GM19351 (cell line): ENCODE measurements around the gene RIMKLA.

Experiments
- ATAC-seq: cut with Tn5 transposase; IDR thresholded peaks from one replicate; pipeline ENCODE4 v1.9.1; 2021; ENCODE audit warnings: mild to moderate bottlenecking, moderate library complexity; ENCODE audit not compliant: unreplicated experiment

The RIMKLA gene

GRCh38 chr1:42370876-42371549, 9.6 kb upstream of the RIMKLA start:
- no peak for ATAC-seq

GRCh38 chr1:42372796-42373195, 7.8 kb upstream of the RIMKLA start:
- no peak for ATAC-seq

- peak; percentile 42 for ATAC-seq
Measured at GRCh38 chr1:42379794-42380585, 602 bp upstream of the RIMKLA start.

GRCh38 chr1:42381280-42381673, 685 bp downstream of the RIMKLA start:
- no peak for ATAC-seq

GRCh38 chr1:42385283-42385682, 4.7 kb downstream of the RIMKLA start:
- ATAC-seq: no peak

GRCh38 chr1:42386051-42386450, 5.5 kb downstream of the RIMKLA start:
- ATAC-seq: no peak

- no peak for ATAC-seq
Measured at GRCh38 chr1:42392255-42392654, 11.7 kb downstream of the RIMKLA start.

- ATAC-seq: no peak
Measured at GRCh38 chr1:42392967-42393848, 12.6 kb downstream of the RIMKLA start.

- no peak for ATAC-seq
Measured at GRCh38 chr1:42399315-42400100, 18.9 kb downstream of the RIMKLA start.

- no peak for ATAC-seq
Measured at GRCh38 chr1:42403880-42404400, 23.3 kb downstream of the RIMKLA start.

GRCh38 chr1:42414551-42415496, 34.2 kb downstream of the RIMKLA start:
- no peak for ATAC-seq

GRCh38 chr1:42417166-42417565, 36.6 kb downstream of the RIMKLA start:
- no peak for ATAC-seq

- no peak for ATAC-seq
Measured at GRCh38 chr1:42418516-42418915, 37.9 kb downstream of the RIMKLA start.

- ATAC-seq: no peak
Measured at GRCh38 chr1:42419126-42419821, 38.7 kb downstream of the RIMKLA start.

- ATAC-seq: no peak
Measured at GRCh38 chr1:42420121-42420520, 39.5 kb downstream of the RIMKLA start.

GRCh38 chr1:42420911-42421585, 40.5 kb downstream of the RIMKLA start:
- no peak for ATAC-seq

GRCh38 chr1:42422737-42423136, 42.1 kb downstream of the RIMKLA start:
- ATAC-seq: no peak

GRCh38 chr1:42423681-42424080, 43.1 kb downstream of the RIMKLA start:
- ATAC-seq: no peak
